K562 (cell line): Measurements from ENCODE around the gene RGS13. TPM values are rescaled to one million over a fixed set of nuclear protein-coding genes. Genes with fewer than 3 reads are reported as not detected.

ENCODE experiments used
- ATAC-seq: fragments of 200-7000 bp; cut with Tn5 transposase; 3 replicates; pipeline ENCODE4 v1.9.1; 2020; ENCODE audit warnings: moderate library complexity
- BruUV-seq: library from RNA; stranded (reverse); fragments of 400-500 nt; replicated peaks from 2 replicates; lab custom pipeline; 2021; lab: Mats Ljungman, UMichigan
- CTCF ChIA-PET: fragments of 300-600 bp; formaldehyde crosslinking; extraction: SDS; loops from one replicate; lab custom pipeline; 2021; ENCODE audit warnings: low intra/inter-chr PET ratio; lab: Yijun Ruan, JAX
- POLR2A ChIA-PET: fragments of 300-600, 350-650 bp; sonication (Branson Sonifier 250); formaldehyde crosslinking; extraction: SDS; loops from one replicate; lab custom pipeline; 2021; ENCODE audit warnings: antibody characterized with exemption, inconsistent platforms; lab: Yijun Ruan, JAX
- DNase-seq, 4 experiments: peaks; one replicate each; pipeline versions ENCODE4 v3.0.0 to v3.0.0-alpha.2; 2011 to 2018; ENCODE audit warnings: low spot score in 3 of 4, mixed read lengths in 3 of 4; ENCODE audit errors: extremely low read depth in 1 of 4
- FAIRE-seq: peaks from 2 replicates; lab custom pipeline; 2011; peaks lifted over from hg19 to GRCh38; lab: Jason Lieb, UNC
- H2AFZ ChIP-seq: 2 replicates; pipeline ENCODE4 v1.6.0; 2011; ENCODE audit warnings: low read depth, low read length, control low read depth, inconsistent platforms
- H3K27ac ChIP-seq: fragments of 200-600 bp; 3 replicates; pipeline ENCODE4 v1.8.0; 2011; ENCODE audit warnings: low read depth, mild to moderate bottlenecking, control low read depth, inconsistent platforms, low read length, moderate library complexity, mixed read lengths; ENCODE audit errors: extremely low read depth
- H3K27me3 ChIP-seq, 2 experiments: fragments of 300-600 bp in 1 of 2; 2 replicates in 1 of 2; 3 replicates in 1 of 2; pipeline versions ENCODE4 v1.6.0 to v1.8.0; 2011; ENCODE audit warnings: inconsistent platforms in 2 of 2, low read length in 2 of 2, mild to moderate bottlenecking in 1 of 2, mixed read lengths in 1 of 2, moderate library complexity in 1 of 2; ENCODE audit not compliant: control insufficient read depth in 2 of 2, insufficient read depth in 2 of 2
- H3K36me3 ChIP-seq: fragments of 300-600 bp; 3 replicates; pipeline ENCODE4 v1.8.0; 2011; ENCODE audit warnings: mild to moderate bottlenecking, low read length, inconsistent platforms; ENCODE audit not compliant: control insufficient read depth, insufficient read depth
- H3K4me1 ChIP-seq, 2 experiments: fragments of 200-600 bp in 1 of 2; replicated peaks in 1 of 2; 2 replicates in 1 of 2; 3 replicates in 1 of 2; pipeline versions ENCODE4 v1.5.1 to v1.8.0; 2011; ENCODE audit warnings: inconsistent platforms in 2 of 2, low read length in 2 of 2, mild to moderate bottlenecking in 1 of 2, mixed read lengths in 1 of 2, moderate library complexity in 1 of 2; ENCODE audit not compliant: control insufficient read depth in 2 of 2, insufficient read depth in 2 of 2
- H3K4me2 ChIP-seq: 2 replicates; pipeline ENCODE4 v1.6.1; 2011; ENCODE audit warnings: low read length, control low read depth, inconsistent platforms, mixed read lengths; ENCODE audit not compliant: insufficient read depth
- H3K4me3 ChIP-seq: fragments of 200-600 bp; sonication (generic), shearing (Covaris generic); 2 replicates; pipeline ENCODE4 v1.5.1; 2016; ENCODE audit warnings: control low read depth, inconsistent platforms
- H3K79me2 ChIP-seq: fragments of 200-600 bp; 3 replicates; pipeline ENCODE4 v1.8.0; 2011; ENCODE audit warnings: low read length, inconsistent platforms; ENCODE audit not compliant: control insufficient read depth, insufficient read depth
- H3K9ac ChIP-seq, 2 experiments: 2 replicates each; pipeline versions ENCODE4 v1.6.0 to v1.6.1; 2011; ENCODE audit warnings: low read depth in 2 of 2, low read length in 2 of 2, control low read depth in 1 of 2, inconsistent platforms in 1 of 2, mild to moderate bottlenecking in 1 of 2, mixed read lengths in 1 of 2; ENCODE audit not compliant: insufficient read depth in 1 of 2
- H3K9me1 ChIP-seq: one replicate; pipeline ENCODE4 v1.6.0; 2011; ENCODE audit warnings: inconsistent platforms, mild to moderate bottlenecking, low read length, moderate library complexity; ENCODE audit not compliant: control insufficient read depth, insufficient read depth
- H3K9me3 ChIP-seq: replicated peaks from 2 replicates; pipeline ENCODE4 v1.5.1; 2011; ENCODE audit warnings: low read depth, low read length, inconsistent platforms; ENCODE audit not compliant: control insufficient read depth, insufficient read depth
- H4K20me1 ChIP-seq: replicated peaks from 2 replicates; pipeline ENCODE4 v1.6.1; 2011; ENCODE audit warnings: low read length, inconsistent platforms, mixed read lengths; ENCODE audit not compliant: control insufficient read depth, insufficient read depth
- ARNT ChIP-seq, 2 experiments: fragments of 450-650 bp; IDR thresholded peaks; 2 replicates each; pipeline ENCODE4 v1.6.1; 2016; ENCODE audit warnings: mild to moderate bottlenecking in 1 of 2
- CBX1 ChIP-seq: sonication (generic); IDR thresholded peaks from 2 replicates; pipeline ENCODE4 v1.6.1; 2016; ENCODE audit warnings: antibody characterized with exemption, low read depth, mild to moderate bottlenecking
- CEBPB ChIP-seq: fragments of 450-650 bp; IDR thresholded peaks from 2 replicates; pipeline ENCODE4 v1.6.1; 2016; ENCODE audit warnings: missing genetic modification characterization, missing compliant biosample characterization
- FOXK1 ChIP-seq: sonication (generic); formaldehyde crosslinking; IDR thresholded peaks from 2 replicates; pipeline ENCODE4 v1.8.0; 2022; ENCODE audit warnings: missing genetic modification reagents, mild to moderate bottlenecking, borderline replicate concordance
- HNRNPH1 ChIP-seq: fragments of 200-400 bp; formaldehyde crosslinking; optimal IDR thresholded peaks from 2 replicates; pipeline ENCODE3; 2017; ENCODE audit warnings: low read depth, mild to moderate bottlenecking, low read length, moderate library complexity
- ILF3 ChIP-seq: fragments of 450-650 bp; IDR thresholded peaks from 2 replicates; pipeline ENCODE4 v1.6.1; 2018; ENCODE audit warnings: antibody characterized with exemption, mild to moderate bottlenecking, moderate library complexity, borderline replicate concordance
- LCOR ChIP-seq: sonication (generic); formaldehyde crosslinking; IDR thresholded peaks from 2 replicates; pipeline ENCODE4 v1.8.0; 2022; ENCODE audit warnings: mild to moderate bottlenecking, missing genetic modification reagents
- LEF1 ChIP-seq: fragments of 450-650 bp; IDR thresholded peaks from 2 replicates; pipeline ENCODE4 v1.6.1; 2016; ENCODE audit warnings: mild to moderate bottlenecking
- NFATC3 ChIP-seq: fragments of 450-650 bp; IDR thresholded peaks from 2 replicates; pipeline ENCODE4 v1.6.1; 2017; ENCODE audit warnings: mild to moderate bottlenecking
- NR2C2 ChIP-seq, 2 experiments: fragments of 200-800 bp in 1 of 2; sonication (Bioruptor generic) in 1 of 2; sonication (generic) in 1 of 2; formaldehyde crosslinking in 1 of 2; IDR thresholded peaks; 2 replicates each; pipeline versions ENCODE4 v1.6.1 to v1.8.0; 2016 to 2022; ENCODE audit warnings: mild to moderate bottlenecking in 1 of 2, missing compliant biosample characterization in 1 of 2, missing genetic modification characterization in 1 of 2, missing genetic modification reagents in 1 of 2
- TAF9B ChIP-seq: fragments of 450-650 bp; IDR thresholded peaks from 2 replicates; pipeline ENCODE4 v1.6.1; 2018; ENCODE audit warnings: mild to moderate bottlenecking; ENCODE audit not compliant: partially characterized antibody
- TCF7L2 ChIP-seq: fragments of 150-350 bp; IDR thresholded peaks from 2 replicates; pipeline ENCODE4 v1.6.1; 2016; ENCODE audit warnings: low read depth, mild to moderate bottlenecking, low read length, moderate library complexity
- TEAD4 ChIP-seq, 2 experiments: sonication (generic) in 1 of 2; formaldehyde crosslinking in 1 of 2; IDR thresholded peaks; 2 replicates each; pipeline versions ENCODE4 v1.6.1 to v1.8.0; 2012 to 2022; ENCODE audit warnings: borderline replicate concordance in 1 of 2, inconsistent platforms in 1 of 2, low read length in 1 of 2, mild to moderate bottlenecking in 1 of 2, missing genetic modification reagents in 1 of 2
- WGBS: fragments of 100-300 bp; shearing (Covaris generic); methylation state at CpG from one replicate; pipeline ENCODE4 v1.1.6; 2016; ENCODE audit warnings: low coverage, mixed read lengths; ENCODE audit not compliant: insufficient coverage; ENCODE audit errors: missing lambda C conversion rate; 5-methylcytosine and 5-hydroxymethylcytosine counted together
- in situ Hi-C: fragments of 300-500 bp; cut with MboI; formaldehyde crosslinking; loops from 4 replicates; pipeline ENCODE4 v1.15.0; 2018; ENCODE audit warnings: inconsistent platforms, mixed read lengths
- intact Hi-C: fragments of 100-400 bp; cut with micrococcal nuclease; formaldehyde crosslinking; loops from 2 replicates; pipeline ENCODE4 v1.14.2; 2022
- polyA plus RNA-seq, 8 experiments: library from polyadenylated mRNA; depleted of rRNA in 4 of 8; stranded (reverse) in 5 of 8; unstranded in 3 of 8; fragments of >200 nt; fragmentation: Nextera tagmentation in 2 of 8; fragmentation: Illumina TruSeq in 1 of 8; extraction: Ambion mirVana in 2 of 8; extraction: Trizol in 1 of 8; gene quantifications; 2 replicates each; pipeline versions ENCODE4 v1.2.1 to v1.2.3, GENCODE V29; 2011 to 2014; ENCODE audit warnings: inconsistent platforms in 1 of 8, missing spikeins in 1 of 8
- total RNA-seq, 7 experiments: library from RNA; depleted of rRNA in 6 of 7; stranded (reverse); fragments of >200 nt in 6 of 7; fragmentation: Illumina TruSeq in 2 of 7; extraction: Trizol in 2 of 7; gene quantifications; 2 replicates each; pipeline versions ENCODE4 v1.2.1 to v1.2.3, GENCODE V29; 2011 to 2021; ENCODE audit warnings: low replicate concordance in 1 of 7
- TF ChIP-seq, protein P1 (sequence below): fragments of 250-450 bp; sonication (Bioruptor Pico); IDR thresholded peaks from 2 replicates; pipeline ENCODE4 v1.8.0; 2021; ENCODE audit warnings: moderate library complexity, mild to moderate bottlenecking, inconsistent platforms
- TF ChIP-seq, protein P2 (sequence below): sonication (generic); formaldehyde crosslinking; IDR thresholded peaks from 2 replicates; pipeline ENCODE4 v1.8.1; 2023; ENCODE audit warnings: mild to moderate bottlenecking, missing genetic modification reagents, moderate library complexity
- TF ChIP-seq, protein P3 (sequence below): fragments of 450-650 bp; IDR thresholded peaks from 2 replicates; pipeline ENCODE4 v1.6.1; 2016; ENCODE audit warnings: mild to moderate bottlenecking
- TF ChIP-seq, protein P4 (sequence below): fragments of 200-800 bp; sonication (Bioruptor generic); IDR thresholded peaks from 2 replicates; pipeline ENCODE4 v1.6.1; 2017; ENCODE audit warnings: missing genetic modification characterization, missing compliant biosample characterization

RGS13 gene
- total and polyA plus RNA-seq, 9 of the 15 experiments (the other 6 are each of a cell fraction or from before 2014, with no cell fraction given), result not detected

DNA sequence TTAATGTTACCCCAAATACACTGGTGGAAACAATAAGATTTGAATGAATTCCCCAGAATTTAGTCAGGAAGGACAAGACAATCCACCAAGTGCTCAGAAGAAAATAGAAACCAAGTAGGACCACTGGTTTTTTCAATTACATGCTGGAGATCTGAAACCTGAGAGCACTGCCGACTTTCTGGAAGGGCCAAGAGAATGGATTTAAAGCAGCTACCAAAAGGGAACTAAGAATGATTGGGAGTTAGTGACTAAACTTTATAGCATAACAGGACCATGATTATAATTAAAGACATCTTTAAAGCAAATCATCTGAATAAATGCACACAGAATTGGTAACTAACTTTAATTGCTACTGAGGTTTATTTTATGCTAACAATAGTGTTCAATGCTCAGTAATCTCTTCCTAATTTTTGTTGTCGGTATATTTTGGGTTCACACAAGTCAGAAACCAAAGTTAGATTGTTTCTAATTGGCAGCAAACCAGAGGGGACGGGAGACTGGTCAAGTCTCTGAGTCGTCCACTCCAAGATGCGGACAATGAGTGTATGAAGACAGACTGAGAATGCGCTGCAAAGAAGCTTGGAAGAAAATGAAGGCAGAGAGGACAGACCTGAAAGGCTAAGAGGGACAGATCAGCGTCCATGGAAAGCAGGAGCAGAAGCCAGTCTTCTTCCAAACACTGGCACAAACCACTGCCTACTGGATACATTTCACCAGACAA lies 2.3 kb upstream of the RGS13 start:
- no TSS peak for BruUV-seq
- CTCF ChIA-PET, result no interaction called here
- H3K27me3 ChIP-seq, result no peaks in the 10 kb centered on the region
- H4K20me1 ChIP-seq, result no peaks in the 10 kb centered on the region
- no peaks in the 10 kb centered on the region for H3K9me1 ChIP-seq
- no peak overlapping the region for H2AFZ ChIP-seq
- H3K4me2 ChIP-seq, result no peak overlapping the region
- no peak overlapping the region for H3K9ac ChIP-seq
- H3K79me2 ChIP-seq, result no peaks in the 10 kb centered on the region
- intact Hi-C loops (no loop called here), in situ Hi-C loops (no loop called here)
- no peaks in the 10 kb centered on the region for H3K9me3 ChIP-seq
- POLR2A ChIA-PET, result interaction anchor here (0.7 kb wide), 1 partner anchor 18 kb away, joined by 3 read pairs; no protein-coding TSS in a partner anchor
- FAIRE-seq (no peak), DNase-seq (no peak), ATAC-seq (no peak)
- H3K4me3 ChIP-seq, result no peak overlapping the region
- no peaks in the 10 kb centered on the region for H3K36me3 ChIP-seq
- H3K27ac ChIP-seq, result no peak overlapping the region
- WGBS, result 0% methylated on average over 7 of the region's 7 CpGs
- H3K4me1 ChIP-seq, result no peaks in the 10 kb centered on the region
- no peak for TF ChIP-seq CEBPB (tag)
- no peak for TF ChIP-seq ILF3
- TF ChIP-seq ARNT (IDR thresholded peaks at IDR 0.05), result no peak
- TF ChIP-seq, protein P1, sequence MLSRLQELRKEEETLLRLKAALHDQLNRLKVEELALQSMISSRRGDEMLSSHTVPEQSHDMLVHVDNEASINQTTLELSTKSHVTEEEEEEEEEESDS (CRISPR knock-in tag), result no peak
- TF ChIP-seq LEF1, result no peak
- TF ChIP-seq LCOR (CRISPR knock-in tag), result no peak
- TF ChIP-seq, protein P2, sequence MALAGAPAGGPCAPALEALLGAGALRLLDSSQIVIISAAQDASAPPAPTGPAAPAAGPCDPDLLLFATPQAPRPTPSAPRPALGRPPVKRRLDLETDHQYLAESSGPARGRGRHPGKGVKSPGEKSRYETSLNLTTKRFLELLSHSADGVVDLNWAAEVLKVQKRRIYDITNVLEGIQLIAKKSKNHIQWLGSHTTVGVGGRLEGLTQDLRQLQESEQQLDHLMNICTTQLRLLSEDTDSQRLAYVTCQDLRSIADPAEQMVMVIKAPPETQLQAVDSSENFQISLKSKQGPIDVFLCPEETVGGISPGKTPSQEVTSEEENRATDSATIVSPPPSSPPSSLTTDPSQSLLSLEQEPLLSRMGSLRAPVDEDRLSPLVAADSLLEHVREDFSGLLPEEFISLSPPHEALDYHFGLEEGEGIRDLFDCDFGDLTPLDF (CRISPR knock-in tag), result no peak
- no peak for TF ChIP-seq NR2C2 (CRISPR knock-in tag; IDR thresholded peaks at IDR 0.05)
- TF ChIP-seq NR2C2 (tag; IDR thresholded peaks at IDR 0.05), result no peak
- TF ChIP-seq CBX1, result no peak
- TF ChIP-seq TEAD4 (IDR thresholded peaks at IDR 0.05; ENCODE audit: low read length), result no peak
- no peak for TF ChIP-seq TEAD4 (CRISPR knock-in tag; IDR thresholded peaks at IDR 0.05; ENCODE audit: borderline replicate concordance)
- TF ChIP-seq, protein P3, sequence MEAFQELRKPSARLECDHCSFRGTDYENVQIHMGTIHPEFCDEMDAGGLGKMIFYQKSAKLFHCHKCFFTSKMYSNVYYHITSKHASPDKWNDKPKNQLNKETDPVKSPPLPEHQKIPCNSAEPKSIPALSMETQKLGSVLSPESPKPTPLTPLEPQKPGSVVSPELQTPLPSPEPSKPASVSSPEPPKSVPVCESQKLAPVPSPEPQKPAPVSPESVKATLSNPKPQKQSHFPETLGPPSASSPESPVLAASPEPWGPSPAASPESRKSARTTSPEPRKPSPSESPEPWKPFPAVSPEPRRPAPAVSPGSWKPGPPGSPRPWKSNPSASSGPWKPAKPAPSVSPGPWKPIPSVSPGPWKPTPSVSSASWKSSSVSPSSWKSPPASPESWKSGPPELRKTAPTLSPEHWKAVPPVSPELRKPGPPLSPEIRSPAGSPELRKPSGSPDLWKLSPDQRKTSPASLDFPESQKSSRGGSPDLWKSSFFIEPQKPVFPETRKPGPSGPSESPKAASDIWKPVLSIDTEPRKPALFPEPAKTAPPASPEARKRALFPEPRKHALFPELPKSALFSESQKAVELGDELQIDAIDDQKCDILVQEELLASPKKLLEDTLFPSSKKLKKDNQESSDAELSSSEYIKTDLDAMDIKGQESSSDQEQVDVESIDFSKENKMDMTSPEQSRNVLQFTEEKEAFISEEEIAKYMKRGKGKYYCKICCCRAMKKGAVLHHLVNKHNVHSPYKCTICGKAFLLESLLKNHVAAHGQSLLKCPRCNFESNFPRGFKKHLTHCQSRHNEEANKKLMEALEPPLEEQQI, result no peak
- TF ChIP-seq NFATC3, result no peak
- TF ChIP-seq FOXK1 (CRISPR knock-in tag), result no peak
- no peak for TF ChIP-seq HNRNPH1
- TF ChIP-seq, protein P4, sequence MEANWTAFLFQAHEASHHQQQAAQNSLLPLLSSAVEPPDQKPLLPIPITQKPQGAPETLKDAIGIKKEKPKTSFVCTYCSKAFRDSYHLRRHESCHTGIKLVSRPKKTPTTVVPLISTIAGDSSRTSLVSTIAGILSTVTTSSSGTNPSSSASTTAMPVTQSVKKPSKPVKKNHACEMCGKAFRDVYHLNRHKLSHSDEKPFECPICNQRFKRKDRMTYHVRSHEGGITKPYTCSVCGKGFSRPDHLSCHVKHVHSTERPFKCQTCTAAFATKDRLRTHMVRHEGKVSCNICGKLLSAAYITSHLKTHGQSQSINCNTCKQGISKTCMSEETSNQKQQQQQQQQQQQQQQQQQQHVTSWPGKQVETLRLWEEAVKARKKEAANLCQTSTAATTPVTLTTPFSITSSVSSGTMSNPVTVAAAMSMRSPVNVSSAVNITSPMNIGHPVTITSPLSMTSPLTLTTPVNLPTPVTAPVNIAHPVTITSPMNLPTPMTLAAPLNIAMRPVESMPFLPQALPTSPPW (CRISPR knock-in tag), result no peak
- no peak for TF ChIP-seq TAF9B
- no peak for TF ChIP-seq TCF7L2
